SK-N-SH treated with all-trans-retinoic acid at 6 μM for 48 hours (cell line): ENCODE measurements around the gene CFAP20DC.
"Not testable (repeated sequence)": the region's sequence is repeated elsewhere in the genome, so short reads cannot be mapped to it uniquely, and the experiment has no call there.

Source experiments
- ARNTL ChIP-seq: fragments of 450-650 bp; formaldehyde crosslinking; IDR thresholded peaks from 2 replicates; pipeline ENCODE4 v1.5.0; 2020; ENCODE audit warnings: low read depth, mild to moderate bottlenecking, moderate library complexity, borderline replicate concordance
- BACH2 ChIP-seq: fragments of 250-450 bp; sonication (Bioruptor Pico); IDR thresholded peaks from 2 replicates; pipeline ENCODE4 v1.9.0; 2021; ENCODE audit warnings: mild to moderate bottlenecking, borderline replicate concordance
- CSDC2 ChIP-seq: fragments of 250-450 bp; sonication (Bioruptor Pico); IDR thresholded peaks from 2 replicates; pipeline ENCODE4 v1.5.0; 2020; ENCODE audit warnings: mild to moderate bottlenecking, moderate library complexity
- CSRNP3 ChIP-seq: fragments of 250-450 bp; sonication (Bioruptor Pico); IDR thresholded peaks from 2 replicates; pipeline ENCODE4 v1.5.1; 2021; ENCODE audit warnings: mild to moderate bottlenecking, moderate library complexity
- GLIS3 ChIP-seq: fragments of 250-450 bp; sonication (Bioruptor Pico); IDR thresholded peaks from 2 replicates; pipeline ENCODE4 v1.5.0; 2020; ENCODE audit warnings: mild to moderate bottlenecking, moderate library complexity
- OSR1 ChIP-seq: fragments of 250-450 bp; sonication (Bioruptor Pico); IDR thresholded peaks from 2 replicates; pipeline ENCODE4 v1.8.0; 2022; ENCODE audit warnings: moderate library complexity, mild to moderate bottlenecking, inconsistent platforms
- SNAI2 ChIP-seq: fragments of 250-450 bp; sonication (Bioruptor Pico); IDR thresholded peaks from 2 replicates; pipeline ENCODE4 v1.5.0; 2020; ENCODE audit warnings: mild to moderate bottlenecking, moderate library complexity
- TCF4 ChIP-seq: fragments of 250-450 bp; sonication (Bioruptor Pico); IDR thresholded peaks from 2 replicates; pipeline ENCODE4 v1.8.0; 2021; ENCODE audit warnings: mild to moderate bottlenecking, moderate library complexity, borderline replicate concordance
- ZFP3 ChIP-seq: fragments of 250-450 bp; sonication (Bioruptor Pico); IDR thresholded peaks from 2 replicates; pipeline ENCODE4 v1.5.0; 2020; ENCODE audit warnings: mild to moderate bottlenecking, moderate library complexity
- ZFP30 ChIP-seq: fragments of 450-650 bp; formaldehyde crosslinking; IDR thresholded peaks from 2 replicates; pipeline ENCODE4 v1.5.0; 2022; ENCODE audit warnings: mild to moderate bottlenecking, moderate library complexity
- ZNF565 ChIP-seq: fragments of 450-650 bp; formaldehyde crosslinking; conservative IDR thresholded peaks from 2 replicates; pipeline ENCODE4 v1.5.0; 2020; ENCODE audit warnings: low read depth, mild to moderate bottlenecking, moderate library complexity
- ZNF70 ChIP-seq: fragments of 450-650 bp; formaldehyde crosslinking; IDR thresholded peaks from 2 replicates; pipeline ENCODE4 v1.5.0; 2020; ENCODE audit warnings: mild to moderate bottlenecking, moderate library complexity
- TF ChIP-seq, protein P1 (sequence below): fragments of 250-450 bp; sonication (Bioruptor Pico); IDR thresholded peaks from 2 replicates; pipeline ENCODE4 v1.8.0; 2020; ENCODE audit warnings: mild to moderate bottlenecking, moderate library complexity, borderline replicate concordance
- TF ChIP-seq, protein P2 (sequence below): fragments of 250-450 bp; sonication (Bioruptor Pico); IDR thresholded peaks from 2 replicates; pipeline ENCODE4 v1.5.1; 2020; ENCODE audit warnings: low read depth, mild to moderate bottlenecking, moderate library complexity

- TF ChIP-seq, protein P1, sequence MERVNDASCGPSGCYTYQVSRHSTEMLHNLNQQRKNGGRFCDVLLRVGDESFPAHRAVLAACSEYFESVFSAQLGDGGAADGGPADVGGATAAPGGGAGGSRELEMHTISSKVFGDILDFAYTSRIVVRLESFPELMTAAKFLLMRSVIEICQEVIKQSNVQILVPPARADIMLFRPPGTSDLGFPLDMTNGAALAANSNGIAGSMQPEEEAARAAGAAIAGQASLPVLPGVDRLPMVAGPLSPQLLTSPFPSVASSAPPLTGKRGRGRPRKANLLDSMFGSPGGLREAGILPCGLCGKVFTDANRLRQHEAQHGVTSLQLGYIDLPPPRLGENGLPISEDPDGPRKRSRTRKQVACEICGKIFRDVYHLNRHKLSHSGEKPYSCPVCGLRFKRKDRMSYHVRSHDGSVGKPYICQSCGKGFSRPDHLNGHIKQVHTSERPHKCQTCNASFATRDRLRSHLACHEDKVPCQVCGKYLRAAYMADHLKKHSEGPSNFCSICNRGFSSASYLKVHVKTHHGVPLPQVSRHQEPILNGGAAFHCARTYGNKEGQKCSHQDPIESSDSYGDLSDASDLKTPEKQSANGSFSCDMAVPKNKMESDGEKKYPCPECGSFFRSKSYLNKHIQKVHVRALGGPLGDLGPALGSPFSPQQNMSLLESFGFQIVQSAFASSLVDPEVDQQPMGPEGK (CRISPR knock-in tag): not testable (repeated sequence)
- not testable (repeated sequence) for TF ChIP-seq BACH2 (CRISPR knock-in tag); TCF4 (CRISPR knock-in tag); ARNTL (CRISPR knock-in tag); GLIS3 (CRISPR knock-in tag); ZNF565; ZNF70 (CRISPR knock-in tag); SNAI2 (CRISPR knock-in tag); ZFP3; CSRNP3; ZFP30 (CRISPR knock-in tag); CSDC2 (CRISPR knock-in tag); OSR1
- TF ChIP-seq, protein P2, sequence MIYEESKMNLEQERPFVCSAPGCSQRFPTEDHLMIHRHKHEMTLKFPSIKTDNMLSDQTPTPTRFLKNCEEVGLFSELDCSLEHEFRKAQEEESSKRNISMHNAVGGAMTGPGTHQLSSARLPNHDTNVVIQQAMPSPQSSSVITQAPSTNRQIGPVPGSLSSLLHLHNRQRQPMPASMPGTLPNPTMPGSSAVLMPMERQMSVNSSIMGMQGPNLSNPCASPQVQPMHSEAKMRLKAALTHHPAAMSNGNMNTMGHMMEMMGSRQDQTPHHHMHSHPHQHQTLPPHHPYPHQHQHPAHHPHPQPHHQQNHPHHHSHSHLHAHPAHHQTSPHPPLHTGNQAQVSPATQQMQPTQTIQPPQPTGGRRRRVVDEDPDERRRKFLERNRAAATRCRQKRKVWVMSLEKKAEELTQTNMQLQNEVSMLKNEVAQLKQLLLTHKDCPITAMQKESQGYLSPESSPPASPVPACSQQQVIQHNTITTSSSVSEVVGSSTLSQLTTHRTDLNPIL: not testable (repeated sequence)
Measured at GRCh38 chr3:58842050-58842747, 207.6 kb downstream of the CFAP20DC start.
